ENCODE results near the gene AMPH.

DNA sequence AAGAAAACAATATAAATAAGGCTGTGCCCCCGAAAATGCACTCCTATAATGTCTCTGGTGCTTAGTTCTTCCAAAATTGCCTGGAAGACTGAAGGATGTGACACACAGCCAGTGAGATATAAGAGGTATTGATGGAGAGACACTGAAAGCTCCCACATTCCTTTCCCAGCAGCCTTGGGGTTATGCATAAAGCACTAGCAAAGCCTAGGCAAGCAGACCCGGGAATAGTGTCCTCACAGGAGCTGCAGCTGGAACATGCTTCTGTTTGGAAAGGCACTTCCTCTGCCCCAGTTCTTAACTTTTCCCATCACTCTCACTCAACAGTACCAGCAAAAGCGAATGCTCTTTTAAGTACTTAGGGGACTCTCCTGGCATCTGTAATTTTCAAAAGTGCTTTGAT lies 178.0 kb downstream of the AMPH start:
- TF ChIP-seq, protein P1, sequence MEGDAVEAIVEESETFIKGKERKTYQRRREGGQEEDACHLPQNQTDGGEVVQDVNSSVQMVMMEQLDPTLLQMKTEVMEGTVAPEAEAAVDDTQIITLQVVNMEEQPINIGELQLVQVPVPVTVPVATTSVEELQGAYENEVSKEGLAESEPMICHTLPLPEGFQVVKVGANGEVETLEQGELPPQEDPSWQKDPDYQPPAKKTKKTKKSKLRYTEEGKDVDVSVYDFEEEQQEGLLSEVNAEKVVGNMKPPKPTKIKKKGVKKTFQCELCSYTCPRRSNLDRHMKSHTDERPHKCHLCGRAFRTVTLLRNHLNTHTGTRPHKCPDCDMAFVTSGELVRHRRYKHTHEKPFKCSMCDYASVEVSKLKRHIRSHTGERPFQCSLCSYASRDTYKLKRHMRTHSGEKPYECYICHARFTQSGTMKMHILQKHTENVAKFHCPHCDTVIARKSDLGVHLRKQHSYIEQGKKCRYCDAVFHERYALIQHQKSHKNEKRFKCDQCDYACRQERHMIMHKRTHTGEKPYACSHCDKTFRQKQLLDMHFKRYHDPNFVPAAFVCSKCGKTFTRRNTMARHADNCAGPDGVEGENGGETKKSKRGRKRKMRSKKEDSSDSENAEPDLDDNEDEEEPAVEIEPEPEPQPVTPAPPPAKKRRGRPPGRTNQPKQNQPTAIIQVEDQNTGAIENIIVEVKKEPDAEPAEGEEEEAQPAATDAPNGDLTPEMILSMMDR (IDR thresholded peaks at IDR 0.05), result no peak
- TF ChIP-seq POLR2A (IDR thresholded peaks at IDR 0.05), result no peak
- no peak for TF ChIP-seq POLR2AphosphoS5 (IDR thresholded peaks at IDR 0.05)
- TF ChIP-seq EP300 (IDR thresholded peaks at IDR 0.05), result no peak

Data from upper lobe of left lung (tissue), 4 donors.